GM12878 (cell line): ENCODE data around the gene HOATZ. TPM values are rescaled to one million over a fixed set of nuclear protein-coding genes. Genes with fewer than 3 reads are reported as not detected.

Experiments used
- KAT2A ChIP-seq: conservative IDR thresholded peaks from 2 replicates; pipeline ENCODE4 v1.6.1; 2011; ENCODE audit warnings: low read depth, low read length; ENCODE audit not compliant: control insufficient read depth
- KDM1A ChIP-seq: fragments of 200-600 bp; sonication (generic); IDR thresholded peaks from 2 replicates; pipeline ENCODE4 v1.6.1; 2016; ENCODE audit warnings: borderline replicate concordance
- MEF2B ChIP-seq: fragments of 450-650 bp; IDR thresholded peaks from 2 replicates; pipeline ENCODE4 v1.6.1; 2018; ENCODE audit warnings: mild to moderate bottlenecking, moderate library complexity; ENCODE audit not compliant: partially characterized antibody, poor library complexity, severe bottlenecking
- NFIC ChIP-seq: IDR thresholded peaks from 2 replicates; pipeline ENCODE4 v1.6.1; 2012; ENCODE audit warnings: low read depth, mild to moderate bottlenecking, inconsistent platforms, low read length, moderate library complexity
- NR2C1 ChIP-seq: fragments of 450-650 bp; IDR thresholded peaks from 2 replicates; pipeline ENCODE4 v1.6.1; 2017; ENCODE audit warnings: antibody characterized with exemption, mild to moderate bottlenecking, moderate library complexity
- ZNF217 ChIP-seq: fragments of 450-650 bp; IDR thresholded peaks from 2 replicates; pipeline ENCODE4 v1.6.1; 2017; ENCODE audit warnings: antibody characterized with exemption, mild to moderate bottlenecking
- polyA plus RNA-seq, 11 experiments: library from polyadenylated mRNA; depleted of rRNA in 4 of 11; unstranded in 6 of 11; stranded (reverse) in 5 of 11; fragments of >200 nt; fragmentation: Nextera tagmentation in 4 of 11; fragmentation: Illumina TruSeq in 1 of 11; extraction: Ambion mirVana in 4 of 11; extraction: Trizol in 1 of 11; gene quantifications; 1 replicate in 1 of 11; 2 replicates in 10 of 11; pipeline versions ENCODE4 v1.2.1 to v1.2.3, GENCODE V29; 2011 to 2016; ENCODE audit warnings: inconsistent platforms in 2 of 11, missing spikeins in 2 of 11, low read depth in 1 of 11
- total RNA-seq, 4 experiments: library from RNA; depleted of rRNA in 3 of 4; stranded (reverse); fragments of >200 nt in 3 of 4; fragmentation: Illumina TruSeq in 1 of 4; extraction: Trizol in 1 of 4; gene quantifications; 2 replicates each; pipeline versions ENCODE4 v1.2.1 to v1.2.3, GENCODE V29; 2013 to 2021
- TF ChIP-seq, protein P1 (sequence below): IDR thresholded peaks from 2 replicates; pipeline ENCODE4 v1.6.1; 2012; ENCODE audit warnings: mild to moderate bottlenecking, low read depth, low read length
- TF ChIP-seq, protein P2 (sequence below): IDR thresholded peaks from 2 replicates; pipeline ENCODE4 v1.6.1; 2012; ENCODE audit warnings: low read depth, low read length, improper control_type of control experiment
- TF ChIP-seq, protein P3 (sequence below): fragments of 450-650 bp; conservative IDR thresholded peaks from 2 replicates; pipeline ENCODE4 v1.6.1; 2017; ENCODE audit warnings: mild to moderate bottlenecking, moderate library complexity
- TF ChIP-seq, protein P4 (sequence below): IDR thresholded peaks from 2 replicates; pipeline ENCODE4 v1.6.1; 2011; ENCODE audit warnings: low read depth, low read length, improper control_type of control experiment, borderline replicate concordance
- TF ChIP-seq, protein P5 (sequence below): fragments of 450-650 bp; IDR thresholded peaks from 2 replicates; pipeline ENCODE4 v1.6.1; 2016; ENCODE audit warnings: mild to moderate bottlenecking, moderate library complexity, borderline replicate concordance

Gene HOATZ
- total and polyA plus RNA-seq, 10 of the 15 experiments (the other 5 are each of a cell fraction or from before 2014, with no cell fraction given) = 0.28 TPM; not detected in 9

DNA sequence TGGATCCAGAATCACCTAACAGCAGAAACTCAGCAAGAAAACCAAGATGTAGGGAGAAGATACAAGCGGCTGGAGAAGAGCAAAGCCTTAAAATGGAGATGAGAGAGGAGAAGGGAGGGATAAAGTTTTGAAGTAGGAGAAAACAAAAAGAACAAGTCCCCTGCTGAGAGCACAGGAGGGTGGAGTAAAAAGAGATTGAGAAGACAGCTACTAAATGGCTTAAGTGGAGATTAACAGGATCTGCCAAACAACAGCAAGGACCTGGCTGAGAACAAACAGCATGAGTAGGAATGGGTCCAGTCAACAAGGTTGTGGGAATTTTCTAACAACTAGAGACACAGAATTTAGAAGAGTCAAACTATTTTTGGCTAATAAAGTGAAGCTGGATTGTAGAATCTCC lies 20.5 kb upstream of the HOATZ start (continued):
- TF ChIP-seq, protein P1, sequence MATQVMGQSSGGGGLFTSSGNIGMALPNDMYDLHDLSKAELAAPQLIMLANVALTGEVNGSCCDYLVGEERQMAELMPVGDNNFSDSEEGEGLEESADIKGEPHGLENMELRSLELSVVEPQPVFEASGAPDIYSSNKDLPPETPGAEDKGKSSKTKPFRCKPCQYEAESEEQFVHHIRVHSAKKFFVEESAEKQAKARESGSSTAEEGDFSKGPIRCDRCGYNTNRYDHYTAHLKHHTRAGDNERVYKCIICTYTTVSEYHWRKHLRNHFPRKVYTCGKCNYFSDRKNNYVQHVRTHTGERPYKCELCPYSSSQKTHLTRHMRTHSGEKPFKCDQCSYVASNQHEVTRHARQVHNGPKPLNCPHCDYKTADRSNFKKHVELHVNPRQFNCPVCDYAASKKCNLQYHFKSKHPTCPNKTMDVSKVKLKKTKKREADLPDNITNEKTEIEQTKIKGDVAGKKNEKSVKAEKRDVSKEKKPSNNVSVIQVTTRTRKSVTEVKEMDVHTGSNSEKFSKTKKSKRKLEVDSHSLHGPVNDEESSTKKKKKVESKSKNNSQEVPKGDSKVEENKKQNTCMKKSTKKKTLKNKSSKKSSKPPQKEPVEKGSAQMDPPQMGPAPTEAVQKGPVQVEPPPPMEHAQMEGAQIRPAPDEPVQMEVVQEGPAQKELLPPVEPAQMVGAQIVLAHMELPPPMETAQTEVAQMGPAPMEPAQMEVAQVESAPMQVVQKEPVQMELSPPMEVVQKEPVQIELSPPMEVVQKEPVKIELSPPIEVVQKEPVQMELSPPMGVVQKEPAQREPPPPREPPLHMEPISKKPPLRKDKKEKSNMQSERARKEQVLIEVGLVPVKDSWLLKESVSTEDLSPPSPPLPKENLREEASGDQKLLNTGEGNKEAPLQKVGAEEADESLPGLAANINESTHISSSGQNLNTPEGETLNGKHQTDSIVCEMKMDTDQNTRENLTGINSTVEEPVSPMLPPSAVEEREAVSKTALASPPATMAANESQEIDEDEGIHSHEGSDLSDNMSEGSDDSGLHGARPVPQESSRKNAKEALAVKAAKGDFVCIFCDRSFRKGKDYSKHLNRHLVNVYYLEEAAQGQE = no peak
- TF ChIP-seq ZNF217 = no peak
- TF ChIP-seq, protein P2, sequence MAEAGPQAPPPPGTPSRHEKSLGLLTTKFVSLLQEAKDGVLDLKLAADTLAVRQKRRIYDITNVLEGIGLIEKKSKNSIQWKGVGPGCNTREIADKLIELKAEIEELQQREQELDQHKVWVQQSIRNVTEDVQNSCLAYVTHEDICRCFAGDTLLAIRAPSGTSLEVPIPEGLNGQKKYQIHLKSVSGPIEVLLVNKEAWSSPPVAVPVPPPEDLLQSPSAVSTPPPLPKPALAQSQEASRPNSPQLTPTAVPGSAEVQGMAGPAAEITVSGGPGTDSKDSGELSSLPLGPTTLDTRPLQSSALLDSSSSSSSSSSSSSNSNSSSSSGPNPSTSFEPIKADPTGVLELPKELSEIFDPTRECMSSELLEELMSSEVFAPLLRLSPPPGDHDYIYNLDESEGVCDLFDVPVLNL = no peak
- TF ChIP-seq KDM1A = no peak
- TF ChIP-seq, protein P3, sequence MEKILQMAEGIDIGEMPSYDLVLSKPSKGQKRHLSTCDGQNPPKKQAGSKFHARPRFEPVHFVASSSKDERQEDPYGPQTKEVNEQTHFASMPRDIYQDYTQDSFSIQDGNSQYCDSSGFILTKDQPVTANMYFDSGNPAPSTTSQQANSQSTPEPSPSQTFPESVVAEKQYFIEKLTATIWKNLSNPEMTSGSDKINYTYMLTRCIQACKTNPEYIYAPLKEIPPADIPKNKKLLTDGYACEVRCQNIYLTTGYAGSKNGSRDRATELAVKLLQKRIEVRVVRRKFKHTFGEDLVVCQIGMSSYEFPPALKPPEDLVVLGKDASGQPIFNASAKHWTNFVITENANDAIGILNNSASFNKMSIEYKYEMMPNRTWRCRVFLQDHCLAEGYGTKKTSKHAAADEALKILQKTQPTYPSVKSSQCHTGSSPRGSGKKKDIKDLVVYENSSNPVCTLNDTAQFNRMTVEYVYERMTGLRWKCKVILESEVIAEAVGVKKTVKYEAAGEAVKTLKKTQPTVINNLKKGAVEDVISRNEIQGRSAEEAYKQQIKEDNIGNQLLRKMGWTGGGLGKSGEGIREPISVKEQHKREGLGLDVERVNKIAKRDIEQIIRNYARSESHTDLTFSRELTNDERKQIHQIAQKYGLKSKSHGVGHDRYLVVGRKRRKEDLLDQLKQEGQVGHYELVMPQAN = no peak
- no peak for TF ChIP-seq KAT2A
- no peak for TF ChIP-seq NR2C1
- TF ChIP-seq, protein P4, sequence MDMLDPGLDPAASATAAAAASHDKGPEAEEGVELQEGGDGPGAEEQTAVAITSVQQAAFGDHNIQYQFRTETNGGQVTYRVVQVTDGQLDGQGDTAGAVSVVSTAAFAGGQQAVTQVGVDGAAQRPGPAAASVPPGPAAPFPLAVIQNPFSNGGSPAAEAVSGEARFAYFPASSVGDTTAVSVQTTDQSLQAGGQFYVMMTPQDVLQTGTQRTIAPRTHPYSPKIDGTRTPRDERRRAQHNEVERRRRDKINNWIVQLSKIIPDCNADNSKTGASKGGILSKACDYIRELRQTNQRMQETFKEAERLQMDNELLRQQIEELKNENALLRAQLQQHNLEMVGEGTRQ = no peak
- no peak for TF ChIP-seq NFIC
- TF ChIP-seq MEF2B = no peak
- TF ChIP-seq, protein P5, sequence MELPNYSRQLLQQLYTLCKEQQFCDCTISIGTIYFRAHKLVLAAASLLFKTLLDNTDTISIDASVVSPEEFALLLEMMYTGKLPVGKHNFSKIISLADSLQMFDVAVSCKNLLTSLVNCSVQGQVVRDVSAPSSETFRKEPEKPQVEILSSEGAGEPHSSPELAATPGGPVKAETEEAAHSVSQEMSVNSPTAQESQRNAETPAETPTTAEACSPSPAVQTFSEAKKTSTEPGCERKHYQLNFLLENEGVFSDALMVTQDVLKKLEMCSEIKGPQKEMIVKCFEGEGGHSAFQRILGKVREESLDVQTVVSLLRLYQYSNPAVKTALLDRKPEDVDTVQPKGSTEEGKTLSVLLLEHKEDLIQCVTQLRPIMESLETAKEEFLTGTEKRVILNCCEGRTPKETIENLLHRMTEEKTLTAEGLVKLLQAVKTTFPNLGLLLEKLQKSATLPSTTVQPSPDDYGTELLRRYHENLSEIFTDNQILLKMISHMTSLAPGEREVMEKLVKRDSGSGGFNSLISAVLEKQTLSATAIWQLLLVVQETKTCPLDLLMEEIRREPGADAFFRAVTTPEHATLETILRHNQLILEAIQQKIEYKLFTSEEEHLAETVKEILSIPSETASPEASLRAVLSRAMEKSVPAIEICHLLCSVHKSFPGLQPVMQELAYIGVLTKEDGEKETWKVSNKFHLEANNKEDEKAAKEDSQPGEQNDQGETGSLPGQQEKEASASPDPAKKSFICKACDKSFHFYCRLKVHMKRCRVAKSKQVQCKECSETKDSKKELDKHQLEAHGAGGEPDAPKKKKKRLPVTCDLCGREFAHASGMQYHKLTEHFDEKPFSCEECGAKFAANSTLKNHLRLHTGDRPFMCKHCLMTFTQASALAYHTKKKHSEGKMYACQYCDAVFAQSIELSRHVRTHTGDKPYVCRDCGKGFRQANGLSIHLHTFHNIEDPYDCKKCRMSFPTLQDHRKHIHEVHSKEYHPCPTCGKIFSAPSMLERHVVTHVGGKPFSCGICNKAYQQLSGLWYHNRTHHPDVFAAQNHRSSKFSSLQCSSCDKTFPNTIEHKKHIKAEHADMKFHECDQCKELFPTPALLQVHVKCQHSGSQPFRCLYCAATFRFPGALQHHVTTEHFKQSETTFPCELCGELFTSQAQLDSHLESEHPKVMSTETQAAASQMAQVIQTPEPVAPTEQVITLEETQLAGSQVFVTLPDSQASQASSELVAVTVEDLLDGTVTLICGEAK = no peak
- TF ChIP-seq, all 136 proteins: peak for 0
